GM19238 (cell line): Measurements from ENCODE around the gene CADPS2.
"Not testable (repeated sequence)": the region's sequence is repeated elsewhere in the genome, so short reads cannot be mapped to it uniquely, and the experiment has no call there.

Experiments used
- DNase-seq: peaks from one replicate; pipeline ENCODE4 v3.0.0; 2011; ENCODE audit warnings: low spot score; ENCODE audit not compliant: insufficient read length

CADPS2 gene

GRCh38 chr7:122850528-122850927 is 35.7 kb downstream of the CADPS2 start:
- no peak for DNase-seq

- no peak for DNase-seq
These were observed 36.3 kb downstream of the CADPS2 start for GRCh38 chr7:122849957-122850328.

GRCh38 chr7:122849322-122849956 is 36.8 kb downstream of the CADPS2 start:
- no peak for DNase-seq

- no peak for DNase-seq
These were observed 38.3 kb downstream of the CADPS2 start for GRCh38 chr7:122847871-122848473.

- DNase-seq, result no peak
These were observed 39.7 kb downstream of the CADPS2 start for GRCh38 chr7:122846591-122846990.

GRCh38 chr7:122845286-122845685 is 41.0 kb downstream of the CADPS2 start:
- no peak for DNase-seq

GRCh38 chr7:122844191-122844988 is 41.9 kb downstream of the CADPS2 start:
- DNase-seq, result no peak

GRCh38 chr7:122842971-122843370 is 43.3 kb downstream of the CADPS2 start:
- no peak for DNase-seq

- DNase-seq, result not testable (repeated sequence)
These were observed 50.0 kb downstream of the CADPS2 start for GRCh38 chr7:122836286-122836685.

- not testable (repeated sequence) for DNase-seq
These were observed 51.7 kb downstream of the CADPS2 start for GRCh38 chr7:122834571-122834942.

- DNase-seq, result no peak
These were observed 52.2 kb downstream of the CADPS2 start for GRCh38 chr7:122833888-122834570.

GRCh38 chr7:122831436-122831835 is 54.8 kb downstream of the CADPS2 start:
- DNase-seq, result no peak

- DNase-seq, result no peak
These were observed 56.3 kb downstream of the CADPS2 start for GRCh38 chr7:122829962-122830361.

- no peak for DNase-seq
These were observed 58.5 kb downstream of the CADPS2 start for GRCh38 chr7:122827763-122828162.

GRCh38 chr7:122813845-122814244 is 72.4 kb downstream of the CADPS2 start:
- DNase-seq, result no peak

- no peak for DNase-seq
These were observed 82.4 kb downstream of the CADPS2 start for GRCh38 chr7:122803851-122804250.

- no peak for DNase-seq
These were observed 82.9 kb downstream of the CADPS2 start for GRCh38 chr7:122803323-122803722.

GRCh38 chr7:122802301-122802751 is 83.9 kb downstream of the CADPS2 start:
- DNase-seq, result no peak

- DNase-seq, result no peak
These were observed 94.2 kb downstream of the CADPS2 start for GRCh38 chr7:122791959-122792545.

GRCh38 chr7:122790591-122790990 is 95.7 kb downstream of the CADPS2 start:
- DNase-seq, result no peak

- no peak for DNase-seq
These were observed 96.1 kb downstream of the CADPS2 start for GRCh38 chr7:122790132-122790531.

- DNase-seq, result no peak
These were observed 97.1 kb downstream of the CADPS2 start for GRCh38 chr7:122789156-122789555.
